Amniotic stem cell (primary cell): ENCODE data around the gene TMPRSS15.
"Not testable (repeated sequence)": the region's sequence is repeated elsewhere in the genome, so short reads cannot be mapped to it uniquely, and the experiment has no call there.

Experiments
- DNase-seq: peaks from one replicate; lab custom pipeline; 2025; lab: John Stamatoyannopoulos, UW

Gene TMPRSS15

DNA sequence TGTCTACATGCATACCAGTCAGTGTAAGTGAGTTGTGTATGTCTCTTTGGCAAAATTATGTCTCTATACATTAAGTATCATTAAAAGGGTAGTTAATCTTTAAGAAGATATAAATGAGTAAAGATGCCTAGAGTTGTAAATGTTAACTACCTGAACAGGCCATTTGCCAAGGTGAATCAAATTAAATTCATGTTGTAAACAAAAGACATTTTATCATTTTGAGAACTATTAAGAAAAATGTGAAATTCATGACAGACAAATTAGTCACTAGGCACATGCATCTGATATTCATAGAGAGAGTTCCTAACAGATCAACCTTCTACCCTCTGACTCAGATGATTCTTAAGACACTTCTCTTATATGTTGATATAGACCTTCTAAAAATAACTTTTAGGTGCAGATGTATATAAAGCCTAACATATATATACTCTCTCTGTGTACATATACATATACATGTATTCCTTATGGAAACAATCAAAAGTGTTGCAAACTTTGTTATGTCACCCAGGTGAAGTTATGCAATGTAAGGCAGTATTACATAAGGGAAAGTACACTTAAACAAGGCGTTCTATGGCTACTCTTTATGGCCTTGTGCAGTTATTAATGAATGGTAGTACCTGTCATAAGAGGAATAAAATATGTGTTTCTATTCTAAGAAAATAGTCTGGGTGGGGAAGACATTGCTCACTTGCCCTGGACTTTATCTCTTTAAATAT is at the start of gene TMPRSS15:
TMPRSS15 (minus strand) TSS at position 51 of the 716 bp plus-strand sequence. CDS start 163 bp downstream, outside the sequence.
- DNase-seq, result no peak

DNA sequence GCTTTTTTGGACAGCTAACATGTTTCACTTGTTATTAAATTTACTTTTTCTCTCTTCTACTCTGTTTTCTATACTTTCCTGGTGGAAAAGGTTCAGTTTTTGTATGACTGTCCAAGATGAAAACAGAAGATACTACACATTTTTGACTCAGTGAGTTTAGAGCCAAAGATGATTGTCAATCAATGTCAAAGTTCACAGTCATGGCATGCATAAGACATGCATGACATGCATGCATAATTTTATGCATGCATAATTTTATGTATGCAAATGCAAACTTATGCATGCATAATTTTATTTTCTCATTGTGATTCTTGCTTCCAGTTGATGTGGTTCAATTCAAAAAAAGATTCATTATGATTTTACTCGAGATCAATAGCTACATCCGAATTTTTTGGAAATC is 48.1 kb upstream of the TMPRSS15 start:
- no peak for DNase-seq

DNA sequence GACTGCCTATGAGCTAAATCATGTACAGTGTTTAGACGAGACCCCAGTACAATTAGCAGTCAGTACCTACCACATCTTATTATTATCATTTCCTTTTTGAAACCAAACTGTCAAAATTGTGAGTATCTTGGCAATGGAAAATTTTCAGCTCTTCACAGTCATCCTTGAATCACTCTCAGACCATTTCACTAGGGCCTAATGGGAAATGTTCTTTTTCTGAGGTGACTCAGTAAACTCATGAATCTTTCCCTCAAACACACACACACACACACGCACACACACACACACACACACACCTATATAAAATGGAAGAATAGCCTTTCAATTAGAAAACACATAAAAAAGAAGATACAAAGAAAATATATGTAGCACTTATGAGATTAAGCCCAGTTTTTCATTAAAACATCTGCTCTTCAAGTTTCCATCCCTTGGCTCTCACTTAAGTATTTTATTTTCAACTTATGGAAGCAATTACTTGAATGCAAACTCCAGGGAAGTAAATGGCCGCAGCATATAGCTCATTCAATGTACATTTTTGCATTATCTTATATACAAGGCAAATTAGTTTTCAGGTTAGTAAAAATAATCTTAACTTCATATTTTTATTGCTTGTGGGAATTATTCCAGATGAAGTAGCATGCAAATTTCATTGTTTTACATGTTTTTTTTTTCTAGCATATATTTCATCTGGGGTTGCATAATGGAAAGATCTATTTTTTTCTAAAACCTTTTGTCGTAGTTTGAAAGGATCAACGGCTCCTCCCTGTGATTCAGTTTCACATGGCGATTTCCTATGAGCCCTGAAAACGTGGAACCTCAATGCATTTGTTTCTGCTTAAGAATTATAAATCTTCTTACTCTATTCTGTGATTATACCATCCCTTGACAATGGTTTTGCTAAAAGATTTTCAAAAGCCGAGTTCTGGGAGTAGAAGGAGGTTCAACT is 46.3 kb upstream of the TMPRSS15 start:
- no peak for DNase-seq

DNA sequence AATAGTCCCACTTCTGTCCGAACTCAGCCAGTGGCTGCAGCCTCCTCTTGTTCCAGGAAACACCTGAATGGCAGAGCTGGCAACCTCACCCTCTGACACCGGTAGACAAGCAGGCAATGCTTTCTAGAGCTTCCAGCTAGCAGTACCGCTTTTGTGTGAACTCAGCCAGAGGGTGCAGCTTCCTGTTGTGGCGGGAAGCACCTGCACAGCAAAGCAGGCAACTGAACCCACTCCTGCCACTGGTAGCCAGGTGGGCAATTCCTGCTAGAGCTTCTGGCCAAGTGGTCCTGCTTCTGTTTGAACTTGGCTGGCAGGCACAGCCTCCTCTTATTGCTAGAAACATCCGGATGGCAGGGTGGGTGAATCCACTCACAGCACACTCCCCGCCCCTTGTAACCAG is 40.1 kb upstream of the TMPRSS15 start:
- DNase-seq, result no peak

DNA sequence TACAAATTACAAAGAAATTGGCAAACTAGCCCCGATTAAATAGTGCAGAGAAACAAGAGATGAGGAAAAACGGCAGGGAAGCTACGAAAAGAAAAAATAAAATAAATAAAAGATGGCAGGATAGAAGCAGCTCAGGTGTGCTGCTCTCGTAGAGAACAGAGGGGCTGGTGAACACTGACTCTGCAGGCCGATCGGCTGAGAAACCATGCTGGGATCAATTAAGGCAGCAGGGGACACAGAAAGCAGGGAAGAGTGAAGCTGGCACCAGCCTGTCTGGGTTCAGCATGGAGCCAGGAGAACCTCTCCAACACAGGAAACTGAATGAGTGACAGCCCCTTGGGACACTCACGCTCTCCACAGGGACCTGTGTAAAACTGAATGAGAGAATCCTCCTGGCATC is 39.5 kb upstream of the TMPRSS15 start:
- DNase-seq, result no peak

DNA sequence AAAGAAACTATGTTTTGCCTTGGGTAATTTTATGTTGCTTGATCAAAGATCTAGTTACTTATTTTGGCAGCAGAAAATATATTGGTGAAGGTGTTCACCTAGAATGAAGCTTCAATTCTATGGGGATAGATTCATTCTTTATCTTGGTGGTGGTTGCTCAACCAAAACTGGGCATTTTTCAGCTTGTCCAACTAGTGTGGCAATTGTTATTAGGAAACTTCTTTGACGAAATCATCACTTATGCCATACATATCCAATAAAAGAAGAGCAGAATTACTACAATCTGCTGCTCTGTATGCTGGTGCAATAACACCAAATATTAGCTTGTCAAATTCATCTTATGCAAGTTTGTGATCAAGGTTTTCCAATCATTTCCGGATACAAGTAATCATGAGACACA is 26.8 kb upstream of the TMPRSS15 start:
- no peak for DNase-seq

DNA sequence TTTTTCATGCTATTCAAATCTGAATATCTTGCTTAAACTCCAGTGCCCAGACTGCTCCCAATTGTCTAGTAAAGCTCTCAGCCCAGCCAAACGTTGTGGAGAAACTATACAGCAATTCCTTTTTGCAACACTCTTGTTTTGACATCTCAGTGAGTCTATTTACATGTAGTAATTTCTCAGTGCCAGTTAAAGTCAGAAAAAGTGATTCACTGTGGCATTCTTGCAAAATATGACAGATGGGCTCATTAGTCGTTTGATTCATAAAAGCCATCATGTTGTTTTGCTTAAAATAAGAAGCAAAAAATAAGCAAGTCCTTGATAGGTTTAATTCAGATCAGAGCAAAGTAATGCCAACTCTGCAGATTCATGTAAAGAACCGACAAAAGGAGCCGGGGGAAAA is 20.7 kb upstream of the TMPRSS15 start:
- no peak for DNase-seq

DNA sequence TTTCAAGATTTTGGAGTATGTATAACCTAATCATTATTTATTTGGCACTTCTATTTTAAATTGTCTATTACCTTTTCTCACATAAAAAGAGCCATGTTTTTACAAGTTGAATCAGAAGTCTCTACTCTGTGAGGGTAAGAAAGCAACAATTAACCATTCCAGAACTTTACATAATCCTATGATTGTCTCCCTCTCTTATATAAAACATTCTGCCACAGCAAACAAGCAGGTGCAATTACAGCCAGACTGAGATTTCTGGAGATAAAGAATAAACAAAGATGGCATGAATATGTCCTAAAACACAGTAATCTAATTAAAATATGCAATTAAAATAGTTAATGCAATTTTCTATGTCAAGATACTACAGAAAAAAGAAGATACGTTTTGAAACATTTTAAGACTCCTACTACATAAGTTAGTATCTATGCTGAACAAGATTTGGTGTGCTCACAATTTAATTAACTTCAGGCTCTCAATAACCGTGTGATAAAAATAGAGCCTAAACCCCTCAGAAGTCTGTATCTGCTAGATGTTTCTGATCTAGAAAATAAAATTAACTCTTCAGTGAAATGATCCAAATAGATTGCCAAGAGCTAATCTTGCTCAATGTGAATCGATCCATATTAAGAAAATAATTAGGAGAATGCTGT is 13.7 kb upstream of the TMPRSS15 start:
- no peak for DNase-seq

DNA sequence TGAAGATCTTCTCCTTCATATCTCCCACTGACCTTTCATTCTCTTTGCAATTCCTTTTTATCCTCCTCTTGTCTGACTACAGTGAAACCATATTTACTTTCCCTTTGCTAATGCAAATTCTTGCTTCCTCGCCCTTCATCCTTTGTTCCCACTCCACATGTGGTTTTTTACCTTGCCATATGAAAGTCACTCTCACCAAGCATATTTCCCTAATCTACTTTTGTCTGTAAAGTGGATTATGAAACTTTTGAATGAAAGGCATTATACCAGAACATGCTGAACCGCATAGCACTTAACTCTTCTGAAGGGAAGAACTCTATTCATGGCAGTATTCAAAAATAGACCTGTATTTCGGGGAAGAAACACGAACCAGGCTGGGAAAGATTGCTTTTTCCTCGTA is 8.0 kb upstream of the TMPRSS15 start:
- no peak for DNase-seq

DNA sequence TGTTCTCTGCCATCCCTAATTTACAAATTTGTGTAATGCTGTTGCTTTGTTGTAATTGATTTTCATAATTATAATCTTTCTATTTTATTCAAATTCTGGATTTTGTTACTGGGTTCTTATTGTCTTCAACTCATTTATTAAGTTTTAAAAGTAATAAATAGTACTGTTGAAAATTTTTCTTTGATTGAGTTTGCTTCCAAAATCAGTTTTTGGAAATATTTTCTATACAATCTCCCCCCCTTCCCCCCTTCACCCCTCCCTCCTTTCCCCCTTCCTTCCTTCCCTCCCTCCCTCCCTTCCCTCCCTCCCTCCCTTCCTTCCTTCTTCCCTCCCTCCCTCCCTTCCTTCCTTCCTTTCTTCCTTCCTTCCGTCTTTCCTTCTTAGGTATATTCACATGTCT is 6.0 kb upstream of the TMPRSS15 start:
- no peak for DNase-seq

DNA sequence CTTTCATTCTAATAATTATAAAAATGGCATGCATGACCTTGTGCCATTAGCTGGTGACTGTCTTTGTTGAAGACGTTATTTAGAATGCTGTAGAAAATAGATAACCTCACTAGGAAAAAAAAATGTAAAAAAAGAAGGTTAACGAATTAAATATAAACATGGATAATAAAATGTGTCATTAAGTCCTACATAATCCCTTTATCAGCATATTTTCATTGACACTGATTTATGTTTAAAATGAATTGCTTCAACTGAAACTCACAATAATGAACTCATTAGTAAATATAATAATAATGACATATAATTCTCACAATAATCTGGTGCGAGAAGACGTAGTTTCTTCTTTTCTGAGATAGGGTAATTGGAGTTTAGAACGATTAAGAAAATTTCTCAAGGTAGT is 4.7 kb downstream of the TMPRSS15 start:
- DNase-seq, result no peak

DNA sequence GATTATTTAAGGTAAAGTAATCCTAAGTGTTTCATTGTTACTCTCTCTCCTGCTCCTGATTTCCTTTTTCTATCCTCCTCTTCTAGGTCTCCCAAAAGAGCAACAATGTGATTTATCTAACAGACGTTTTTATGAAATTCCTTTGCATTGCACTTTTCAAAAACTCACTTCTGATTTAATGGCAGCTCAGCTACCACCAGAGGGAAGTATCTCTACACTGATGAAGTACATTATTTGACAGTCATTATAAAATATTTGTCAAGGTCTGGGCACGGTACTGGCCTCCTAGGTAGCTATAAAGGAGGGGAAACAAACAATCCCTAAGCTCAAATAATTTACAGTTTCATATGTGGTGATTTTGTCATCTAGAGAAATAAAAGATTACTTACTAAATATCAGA is 15.6 kb downstream of the TMPRSS15 start:
- no peak for DNase-seq

DNA sequence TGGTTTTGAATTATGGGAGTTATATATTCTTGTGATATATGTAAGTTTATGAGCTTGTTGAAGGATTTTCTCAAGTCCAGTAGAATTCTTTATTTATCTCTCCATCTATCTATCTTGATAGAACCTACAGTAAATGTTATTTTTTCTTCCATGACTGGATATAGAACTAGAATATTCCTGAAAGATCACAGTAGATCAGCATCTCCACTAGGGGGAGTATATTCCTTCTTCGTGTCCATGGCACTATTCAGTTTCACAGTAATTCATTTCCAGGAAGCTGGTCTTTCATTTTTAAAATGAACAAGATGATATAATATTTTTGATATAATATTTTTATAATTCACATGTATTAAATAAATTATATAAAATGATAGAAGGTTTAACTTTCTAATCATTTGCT is 18.8 kb downstream of the TMPRSS15 start:
- no peak for DNase-seq

DNA sequence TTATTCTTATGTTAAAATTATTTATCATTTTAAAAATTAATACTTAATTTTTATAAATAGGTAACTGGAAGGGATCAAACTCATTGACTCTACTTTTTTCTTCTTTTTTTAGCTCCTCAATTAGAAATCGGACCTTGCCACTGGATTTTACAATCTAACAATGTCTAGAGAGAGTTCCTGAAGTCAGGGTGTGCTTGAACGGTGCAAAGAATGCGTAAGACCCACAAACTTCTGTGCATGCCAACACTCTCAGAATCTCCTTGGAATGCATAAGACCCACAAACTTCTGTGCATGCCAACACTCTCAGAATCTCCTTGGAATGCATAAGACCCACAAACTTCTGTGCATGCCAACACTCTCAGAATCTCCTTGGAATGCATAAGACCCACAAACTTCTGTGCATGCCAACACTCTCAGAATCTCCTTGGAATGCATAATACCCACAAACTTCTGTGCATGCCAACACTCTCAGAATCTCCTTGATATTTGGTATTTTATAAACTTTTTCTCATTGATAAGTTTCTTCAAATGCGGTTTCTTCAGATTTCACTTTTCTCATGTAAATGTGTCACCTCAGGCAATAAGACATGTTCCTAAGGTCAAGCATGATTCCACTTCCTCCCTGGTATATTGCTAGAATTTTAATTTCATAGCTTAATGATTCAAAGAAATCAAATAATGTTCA is 20.5 kb downstream of the TMPRSS15 start:
- not testable (repeated sequence) for DNase-seq

DNA sequence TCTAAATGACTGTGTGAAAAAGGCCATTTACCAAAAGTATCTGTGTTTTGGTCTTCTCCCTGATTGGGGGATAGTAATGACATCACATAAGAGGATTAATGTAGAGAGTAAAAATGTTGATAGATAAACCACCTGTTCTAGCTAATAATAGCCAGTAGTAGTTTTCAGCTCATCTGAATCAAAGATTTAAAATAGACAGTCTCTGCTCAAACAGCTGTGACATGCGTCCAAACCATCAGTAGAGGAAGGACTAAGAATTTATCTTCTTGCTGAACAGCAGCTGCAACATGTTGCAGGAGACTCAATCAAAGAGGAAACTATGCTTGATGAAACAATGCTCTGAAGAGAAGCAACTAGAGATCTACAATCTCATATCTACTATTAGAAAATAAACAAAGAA is 21.4 kb downstream of the TMPRSS15 start:
- DNase-seq, result no peak

DNA sequence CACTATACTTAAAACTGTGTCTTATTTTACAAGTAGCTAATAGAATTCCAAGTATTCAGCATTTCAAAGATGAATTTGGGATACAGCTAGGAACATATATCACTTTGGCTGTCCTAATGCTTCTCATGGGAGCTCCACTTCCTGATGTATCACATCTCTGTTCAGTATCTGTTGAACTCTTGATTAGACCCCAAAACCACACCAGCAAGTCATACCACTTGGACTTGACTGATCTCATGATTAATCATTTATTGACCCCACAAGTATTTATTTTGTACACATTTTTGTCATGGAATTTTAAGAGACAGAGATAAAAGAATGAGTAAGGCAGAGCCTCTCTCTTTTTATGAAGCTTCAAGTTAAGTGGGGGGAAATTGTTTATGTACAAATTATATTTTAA is 30.0 kb downstream of the TMPRSS15 start:
- no peak for DNase-seq

DNA sequence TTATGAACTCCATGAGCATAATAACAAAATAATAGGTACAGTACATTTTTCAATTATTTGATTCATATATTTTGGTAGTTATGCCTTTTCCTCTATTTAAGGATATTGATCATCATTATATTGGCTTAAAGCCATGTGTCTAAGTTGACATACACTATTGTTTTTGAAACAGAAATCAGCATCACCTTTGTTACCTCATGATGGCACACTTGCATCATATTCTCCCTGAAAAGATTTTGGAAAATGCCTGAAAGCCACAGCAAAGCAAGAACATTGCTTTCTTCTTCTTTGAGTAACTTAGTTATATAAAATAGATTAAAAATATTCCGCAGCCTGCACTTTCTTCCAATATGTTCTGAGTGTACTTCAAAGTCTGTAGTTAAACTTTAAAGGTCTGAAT is 33.3 kb downstream of the TMPRSS15 start:
- DNase-seq, result no peak

DNA sequence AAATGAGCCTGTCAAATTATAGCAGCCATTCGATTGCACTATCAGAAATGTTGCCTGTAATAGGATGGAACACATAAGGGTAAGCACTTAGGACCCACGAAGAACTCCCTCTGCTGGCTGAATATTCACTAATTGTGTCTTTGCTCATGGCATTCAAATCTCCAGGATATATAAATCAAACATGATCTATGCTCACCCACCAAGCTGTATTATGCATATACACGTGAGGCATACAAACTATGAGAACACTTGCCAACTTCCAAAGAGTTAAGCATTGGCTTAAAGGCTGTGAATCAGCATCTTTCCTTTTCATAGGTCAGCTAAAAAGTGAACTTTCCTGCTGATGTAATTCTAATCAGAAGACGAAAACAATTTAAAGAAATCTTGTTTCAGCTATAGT is 34.5 kb downstream of the TMPRSS15 start:
- DNase-seq, result no peak

DNA sequence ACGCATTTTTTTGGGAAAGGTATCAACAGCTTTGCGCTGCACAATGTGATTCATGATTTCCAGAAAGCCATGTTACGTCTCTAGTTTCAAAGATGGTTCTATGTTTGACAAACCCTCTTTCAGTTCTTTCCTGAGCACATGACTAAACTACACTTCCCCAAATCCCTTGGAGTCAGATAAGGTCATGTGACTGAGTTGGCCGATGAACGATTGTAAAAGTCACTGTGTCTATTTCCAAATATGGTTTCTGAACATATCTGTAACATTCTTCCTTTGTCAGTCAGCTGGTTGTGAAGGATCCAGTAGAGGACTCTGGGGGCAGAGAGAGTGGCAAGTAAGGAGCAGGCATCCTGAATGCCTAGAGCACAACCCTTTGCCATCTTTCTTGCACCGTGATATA is 35.4 kb downstream of the TMPRSS15 start:
- no peak for DNase-seq

DNA sequence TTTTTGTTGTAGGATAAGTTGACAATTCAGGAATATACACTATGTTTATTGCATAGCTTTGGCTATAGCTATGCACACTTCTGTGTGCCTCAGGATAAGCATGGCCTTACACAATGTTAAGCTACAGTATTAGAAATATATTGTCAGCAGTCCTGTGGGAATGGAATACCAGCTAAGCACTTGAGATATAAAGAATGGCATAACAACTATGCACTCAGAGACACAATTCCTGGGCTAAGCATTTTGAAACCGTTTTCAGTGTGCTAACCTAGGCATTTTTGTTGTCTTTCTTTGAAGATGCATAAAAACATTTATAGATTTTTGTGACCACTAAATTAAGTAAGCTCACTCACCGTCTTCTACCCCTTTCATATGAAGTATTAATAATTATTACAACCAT is 46.8 kb downstream of the TMPRSS15 start:
- DNase-seq, result no peak

DNA sequence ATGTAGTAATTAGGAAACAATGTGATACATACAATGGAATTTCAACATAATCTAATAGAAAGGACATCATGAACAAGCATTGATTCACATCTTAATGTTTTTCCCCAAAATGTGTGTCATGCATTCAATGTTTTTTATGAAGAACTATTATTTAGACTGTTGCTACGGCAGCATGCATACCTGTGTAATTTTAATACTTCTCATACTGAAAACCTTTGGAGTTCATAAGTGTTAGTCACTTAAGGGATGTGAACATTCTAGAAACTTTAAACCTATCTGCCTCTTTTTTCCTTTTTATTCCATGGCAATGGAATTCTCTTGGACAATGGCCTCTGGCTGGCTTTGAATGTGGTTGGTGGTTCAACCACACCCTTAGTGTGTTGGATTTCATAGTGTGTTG is 48.6 kb downstream of the TMPRSS15 start:
- no peak for DNase-seq

DNA sequence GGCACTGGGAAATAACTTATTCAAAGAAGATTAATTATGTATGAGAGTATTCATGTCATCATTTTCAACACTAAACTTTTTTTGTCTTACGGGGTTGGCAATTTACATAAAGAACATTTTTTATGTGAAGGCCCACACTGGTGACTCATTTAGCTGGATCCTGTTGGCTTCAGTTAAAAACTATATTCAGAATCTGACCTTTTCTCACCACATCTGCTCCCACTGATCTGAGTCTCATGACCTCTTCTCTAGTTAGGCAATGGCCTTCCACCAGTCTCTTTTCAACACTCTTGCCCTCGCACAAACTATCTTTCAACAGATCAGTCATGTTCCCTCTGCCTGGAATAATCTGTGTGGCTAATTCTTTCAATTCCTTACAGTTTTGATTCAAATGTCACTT is 53.4 kb downstream of the TMPRSS15 start:
- DNase-seq, result no peak
